ENCODE data around the gene NHSL2. TPM values are rescaled to one million over a fixed set of nuclear protein-coding genes. Genes with fewer than 3 reads are reported as not detected.

Gene NHSL2
- total RNA-seq, 1 donor from 2014 or later = 0.29 TPM

- CTCF ChIA-PET = interaction anchor here (0.9 kb wide), 1 partner anchor 99 kb away, joined by 4 read pairs; no protein-coding TSS in a partner anchor
- Mint-ChIP-seq H3K36me3 (ENCODE audit: low read depth) (no peaks in the 10 kb centered on the region), H3K27me3 (peaks cover 5% of the 10 kb centered on the region), H3K4me1 (peaks cover 10% of the 10 kb centered on the region), H3K4me3 (no peak overlapping the region), H3K9me3 (no peaks in the 10 kb centered on the region), H3K27ac (no peak overlapping the region)
- no peak for DNase-seq
- POLR2A ChIA-PET = no interaction called here
- ATAC-seq (ENCODE audit: low read depth) = no peak
- intact Hi-C loops (cut with micrococcal nuclease) = no loop called here
- TF ChIP-seq CTCF (IDR thresholded peaks at IDR 0.05) = no peak
Observed at GRCh38 chrX:72023071-72023470, 112.4 kb downstream of the NHSL2 start.

GRCh38 chrX:72025236-72025770 lies 114.7 kb downstream of the NHSL2 start:
- DNase-seq = no peak
- Mint-ChIP-seq H3K9me3 (no peaks in the 10 kb centered on the region), H3K36me3 (ENCODE audit: low read depth) (no peaks in the 10 kb centered on the region), H3K27ac (no peak overlapping the region), H3K27me3 (peaks cover 2% of the 10 kb centered on the region), H3K4me1 (peaks cover 3% of the 10 kb centered on the region), H3K4me3 (no peak overlapping the region)
- POLR2A ChIA-PET = no interaction called here
- intact Hi-C loops (cut with micrococcal nuclease) = no loop called here
- CTCF ChIA-PET = no interaction called here
- no peak for TF ChIP-seq CTCF (IDR thresholded peaks at IDR 0.05)
- no peak for ATAC-seq (ENCODE audit: low read depth)

GRCh38 chrX:72026341-72027023 lies 115.8 kb downstream of the NHSL2 start:
- intact Hi-C loops (cut with micrococcal nuclease) = no loop called here
- H3K4me3 Mint-ChIP-seq = no peak overlapping the region
- POLR2A ChIA-PET = no interaction called here
- H3K27me3 Mint-ChIP-seq = peaks cover 2% of the 10 kb centered on the region
- no peak for ATAC-seq (ENCODE audit: low read depth)
- no peaks in the 10 kb centered on the region for H3K4me1 Mint-ChIP-seq
- TF ChIP-seq CTCF (IDR thresholded peaks at IDR 0.05) = no peak
- H3K36me3 Mint-ChIP-seq (ENCODE audit: low read depth) = no peaks in the 10 kb centered on the region
- H3K9me3 Mint-ChIP-seq = no peaks in the 10 kb centered on the region
- CTCF ChIA-PET = no interaction called here
- H3K27ac Mint-ChIP-seq = no peak overlapping the region
- DNase-seq = no peak

GRCh38 chrX:72027024-72027913 lies 116.6 kb downstream of the NHSL2 start:
- no peak for TF ChIP-seq CTCF (IDR thresholded peaks at IDR 0.05)
- H3K27me3 Mint-ChIP-seq = peaks cover 2% of the 10 kb centered on the region
- DNase-seq (no peak), ATAC-seq (ENCODE audit: low read depth) (no peak)
- ChIA-PET CTCF (no interaction called here), POLR2A (no interaction called here)
- no peaks in the 10 kb centered on the region for H3K36me3 Mint-ChIP-seq (ENCODE audit: low read depth)
- no peak overlapping the region for H3K4me3 Mint-ChIP-seq
- H3K27ac Mint-ChIP-seq = no peak overlapping the region
- intact Hi-C loops (cut with micrococcal nuclease) = no loop called here
- no peaks in the 10 kb centered on the region for H3K9me3 Mint-ChIP-seq
- H3K4me1 Mint-ChIP-seq = no peaks in the 10 kb centered on the region

- CTCF ChIA-PET = no interaction called here
- no peaks in the 10 kb centered on the region for H3K36me3 Mint-ChIP-seq (ENCODE audit: low read depth)
Observed at GRCh38 chrX:72027914-72028307, 117.3 kb downstream of the NHSL2 start.

More at GRCh38 chrX:72027914-72028307, 117.3 kb downstream of the NHSL2 start:
- DNase-seq (no peak), ATAC-seq (ENCODE audit: low read depth) (no peak)
- POLR2A ChIA-PET = no interaction called here
- intact Hi-C loops (cut with micrococcal nuclease) = no loop called here
- Mint-ChIP-seq H3K9me3 (no peaks in the 10 kb centered on the region), H3K27ac (no peak overlapping the region), H3K4me1 (no peaks in the 10 kb centered on the region), H3K4me3 (no peak overlapping the region), H3K27me3 (peaks cover 2% of the 10 kb centered on the region)
- no peak for TF ChIP-seq CTCF (IDR thresholded peaks at IDR 0.05)
